Dendritic cell treated with granulocyte-macrophage colony-stimulating factor and Interleukin-4, amounts not matched to agents 40 ng/mL and 50 ng/mL, for 4 days (primary cell): ENCODE results near the gene CCNG2.

Experiments
- H3K27ac Mint-ChIP-seq: one replicate; pipeline ENCODE4 v1.8.0; 2022; ENCODE audit warnings: mild to moderate bottlenecking, mixed read lengths
- H3K27me3 Mint-ChIP-seq: one replicate; pipeline ENCODE4 v1.8.0; 2022; ENCODE audit warnings: mild to moderate bottlenecking, mixed read lengths
- H3K36me3 Mint-ChIP-seq: one replicate; pipeline ENCODE4 v1.8.0; 2022; ENCODE audit warnings: low read depth, mixed read lengths
- H3K4me1 Mint-ChIP-seq: one replicate; pipeline ENCODE4 v1.8.0; 2022; ENCODE audit warnings: low read depth, mixed read lengths
- H3K4me3 Mint-ChIP-seq: one replicate; pipeline ENCODE4 v1.8.0; 2022; ENCODE audit warnings: mild to moderate bottlenecking, moderate library complexity, mixed read lengths
- H3K9me3 Mint-ChIP-seq: one replicate; pipeline ENCODE4 v1.8.0; 2022; ENCODE audit warnings: mixed read lengths
- intact Hi-C: fragments of 100-400 bp; cut with micrococcal nuclease; formaldehyde crosslinking; loops from one replicate; pipeline ENCODE4 v1.15.0; 2022

The CCNG2 gene

GRCh38 chr4:77154761-77155499 lies 2.1 kb upstream of the CCNG2 start:
- Mint-ChIP-seq H3K27me3 (no peaks in the 10 kb centered on the region), H3K4me1 (peaks cover 31% of the 10 kb centered on the region), H3K27ac (no peak overlapping the region), H3K36me3 (peaks cover 35% of the 10 kb centered on the region), H3K9me3 (no peaks in the 10 kb centered on the region), H3K4me3 (no peak overlapping the region)
- intact Hi-C loops = loop anchor here (5.0 kb wide), 1 partner anchor 33 kb away; no protein-coding TSS in a partner anchor

GRCh38 chr4:77155631-77156452 lies 1.2 kb upstream of the CCNG2 start:
- intact Hi-C loops = loop anchor here (2.0 to 5.0 kb wide), 2 partner anchors 34 to 37 kb away; no protein-coding TSS in a partner anchor
- Mint-ChIP-seq H3K27me3 (no peaks in the 10 kb centered on the region), H3K4me3 (peak overlapping the region; percentile 97), H3K4me1 (peaks cover 37% of the 10 kb centered on the region), H3K27ac (peak overlapping the region; percentile 99), H3K9me3 (no peaks in the 10 kb centered on the region), H3K36me3 (peaks cover 44% of the 10 kb centered on the region)

- H3K4me1 Mint-ChIP-seq = peaks cover 37% of the 10 kb centered on the region
- intact Hi-C loops = loop anchor here (2.0 to 5.0 kb wide), 2 partner anchors 34 to 36 kb away; no protein-coding TSS in a partner anchor
- peak overlapping the region; percentile 97 for H3K4me3 Mint-ChIP-seq
- H3K36me3 Mint-ChIP-seq = peaks cover 47% of the 10 kb centered on the region
- no peaks in the 10 kb centered on the region for H3K9me3 Mint-ChIP-seq
- no peaks in the 10 kb centered on the region for H3K27me3 Mint-ChIP-seq
- H3K27ac Mint-ChIP-seq = peak overlapping the region; percentile 99
Observed at GRCh38 chr4:77156533-77156911, 485 bp upstream of the CCNG2 start.

GRCh38 chr4:77157859-77158486 lies 966 bp downstream of the CCNG2 start:
- intact Hi-C loops = loop anchor here (1.0 to 5.0 kb wide), 3 partner anchors 35 to 82 kb away; no protein-coding TSS in a partner anchor
- H3K36me3 Mint-ChIP-seq = peaks cover 62% of the 10 kb centered on the region
- peaks cover 38% of the 10 kb centered on the region for H3K4me1 Mint-ChIP-seq
- no peaks in the 10 kb centered on the region for H3K9me3 Mint-ChIP-seq
- peak overlapping the region; percentile 97 for H3K4me3 Mint-ChIP-seq
- no peaks in the 10 kb centered on the region for H3K27me3 Mint-ChIP-seq
- H3K27ac Mint-ChIP-seq = peak overlapping the region; percentile 99

- intact Hi-C loops = loop anchor here (5.0 kb wide), 1 partner anchor 36 kb away; no protein-coding TSS in a partner anchor
- Mint-ChIP-seq H3K4me3 (peak overlapping the region; percentile 97), H3K4me1 (peaks cover 39% of the 10 kb centered on the region), H3K27ac (peak overlapping the region; percentile 99), H3K36me3 (peaks cover 67% of the 10 kb centered on the region), H3K9me3 (no peaks in the 10 kb centered on the region), H3K27me3 (no peaks in the 10 kb centered on the region)
Observed at GRCh38 chr4:77158487-77158861, 1.5 kb downstream of the CCNG2 start.

GRCh38 chr4:77159806-77160205 lies 2.8 kb downstream of the CCNG2 start:
- intact Hi-C loops = loop anchor here (5.0 kb wide), 1 partner anchor 38 kb away; no protein-coding TSS in a partner anchor
- Mint-ChIP-seq H3K27me3 (no peaks in the 10 kb centered on the region), H3K4me3 (no peak overlapping the region), H3K36me3 (peaks cover 80% of the 10 kb centered on the region), H3K9me3 (no peaks in the 10 kb centered on the region), H3K4me1 (peaks cover 41% of the 10 kb centered on the region), H3K27ac (no peak overlapping the region)

GRCh38 chr4:77163641-77164040 lies 6.6 kb downstream of the CCNG2 start:
- H3K36me3 Mint-ChIP-seq = peaks cover 90% of the 10 kb centered on the region
- intact Hi-C loops = no loop called here
- no peaks in the 10 kb centered on the region for H3K9me3 Mint-ChIP-seq
- H3K27me3 Mint-ChIP-seq = no peaks in the 10 kb centered on the region
- H3K4me3 Mint-ChIP-seq = no peak overlapping the region
- no peak overlapping the region for H3K27ac Mint-ChIP-seq
- H3K4me1 Mint-ChIP-seq = peaks cover 40% of the 10 kb centered on the region

GRCh38 chr4:77167173-77167572 lies 10.2 kb downstream of the CCNG2 start:
- no peak overlapping the region for H3K4me3 Mint-ChIP-seq
- H3K27ac Mint-ChIP-seq = no peak overlapping the region
- intact Hi-C loops = no loop called here
- no peaks in the 10 kb centered on the region for H3K9me3 Mint-ChIP-seq
- H3K36me3 Mint-ChIP-seq = peaks cover 85% of the 10 kb centered on the region
- peaks cover 35% of the 10 kb centered on the region for H3K4me1 Mint-ChIP-seq
- H3K27me3 Mint-ChIP-seq = no peaks in the 10 kb centered on the region

GRCh38 chr4:77167866-77168265 lies 10.9 kb downstream of the CCNG2 start:
- Mint-ChIP-seq H3K27ac (no peak overlapping the region), H3K4me3 (no peak overlapping the region), H3K9me3 (no peaks in the 10 kb centered on the region), H3K36me3 (peaks cover 78% of the 10 kb centered on the region), H3K4me1 (peaks cover 31% of the 10 kb centered on the region), H3K27me3 (no peaks in the 10 kb centered on the region)
- intact Hi-C loops = no loop called here

- H3K4me1 Mint-ChIP-seq = peaks cover 24% of the 10 kb centered on the region
- no peak overlapping the region for H3K27ac Mint-ChIP-seq
- H3K9me3 Mint-ChIP-seq = no peaks in the 10 kb centered on the region
- intact Hi-C loops = no loop called here
- no peak overlapping the region for H3K4me3 Mint-ChIP-seq
- H3K36me3 Mint-ChIP-seq = peaks cover 62% of the 10 kb centered on the region
- no peaks in the 10 kb centered on the region for H3K27me3 Mint-ChIP-seq
Observed at GRCh38 chr4:77169481-77169880, 12.5 kb downstream of the CCNG2 start.

GRCh38 chr4:77170926-77171325 lies 13.9 kb downstream of the CCNG2 start:
- Mint-ChIP-seq H3K9me3 (no peaks in the 10 kb centered on the region), H3K27ac (no peak overlapping the region), H3K4me3 (no peak overlapping the region), H3K27me3 (no peaks in the 10 kb centered on the region), H3K4me1 (peaks cover 17% of the 10 kb centered on the region), H3K36me3 (peaks cover 47% of the 10 kb centered on the region)
- intact Hi-C loops = no loop called here

- no peak overlapping the region for H3K4me3 Mint-ChIP-seq
Observed at GRCh38 chr4:77172336-77172735, 15.3 kb downstream of the CCNG2 start.

GRCh38 chr4:77174426-77174825 lies 17.4 kb downstream of the CCNG2 start:
- H3K27ac Mint-ChIP-seq = no peak overlapping the region
- H3K4me1 Mint-ChIP-seq = peaks cover 13% of the 10 kb centered on the region
- intact Hi-C loops = no loop called here
- H3K9me3 Mint-ChIP-seq = no peaks in the 10 kb centered on the region
- no peak overlapping the region for H3K4me3 Mint-ChIP-seq
- peaks cover 18% of the 10 kb centered on the region for H3K36me3 Mint-ChIP-seq
- no peaks in the 10 kb centered on the region for H3K27me3 Mint-ChIP-seq

More at GRCh38 chr4:77172336-77172735, 15.3 kb downstream of the CCNG2 start:
- Mint-ChIP-seq H3K27ac (no peak overlapping the region), H3K4me1 (peaks cover 20% of the 10 kb centered on the region), H3K9me3 (no peaks in the 10 kb centered on the region), H3K27me3 (no peaks in the 10 kb centered on the region), H3K36me3 (peaks cover 39% of the 10 kb centered on the region)
- intact Hi-C loops = no loop called here

- intact Hi-C loops = no loop called here
- Mint-ChIP-seq H3K27ac (no peak overlapping the region), H3K9me3 (no peaks in the 10 kb centered on the region), H3K4me1 (peaks cover 13% of the 10 kb centered on the region), H3K27me3 (no peaks in the 10 kb centered on the region), H3K36me3 (peaks cover 10% of the 10 kb centered on the region), H3K4me3 (no peak overlapping the region)
Observed at GRCh38 chr4:77175201-77175611, 18.2 kb downstream of the CCNG2 start.
